GM06990 (cell line): ENCODE measurements around the gene HOXA1.

Experiments
- DNase-seq: peaks from one replicate; pipeline ENCODE4 v3.0.0-alpha.2; 2011; ENCODE audit not compliant: insufficient read length; ENCODE audit errors: extremely low read depth
- H3K27me3 ChIP-seq: replicated peaks from 2 replicates; pipeline ENCODE4 v1.6.0; 2011; ENCODE audit warnings: low read length; ENCODE audit not compliant: control insufficient read depth, insufficient read depth
- H3K36me3 ChIP-seq: 2 replicates; pipeline ENCODE4 v1.5.1; 2011; ENCODE audit warnings: low read length; ENCODE audit not compliant: control insufficient read depth, insufficient read depth
- H3K4me3 ChIP-seq: replicated peaks from 2 replicates; pipeline ENCODE4 v1.5.1; 2011; ENCODE audit warnings: low read depth, mild to moderate bottlenecking, control low read depth, low read length
- CTCF ChIP-seq: IDR thresholded peaks from 2 replicates; pipeline ENCODE4 v1.5.1; 2011; ENCODE audit warnings: low read length, control low read depth, mild to moderate bottlenecking, inconsistent platforms; ENCODE audit not compliant: insufficient read depth, poor library complexity, severe bottlenecking

HOXA1 gene

DNA sequence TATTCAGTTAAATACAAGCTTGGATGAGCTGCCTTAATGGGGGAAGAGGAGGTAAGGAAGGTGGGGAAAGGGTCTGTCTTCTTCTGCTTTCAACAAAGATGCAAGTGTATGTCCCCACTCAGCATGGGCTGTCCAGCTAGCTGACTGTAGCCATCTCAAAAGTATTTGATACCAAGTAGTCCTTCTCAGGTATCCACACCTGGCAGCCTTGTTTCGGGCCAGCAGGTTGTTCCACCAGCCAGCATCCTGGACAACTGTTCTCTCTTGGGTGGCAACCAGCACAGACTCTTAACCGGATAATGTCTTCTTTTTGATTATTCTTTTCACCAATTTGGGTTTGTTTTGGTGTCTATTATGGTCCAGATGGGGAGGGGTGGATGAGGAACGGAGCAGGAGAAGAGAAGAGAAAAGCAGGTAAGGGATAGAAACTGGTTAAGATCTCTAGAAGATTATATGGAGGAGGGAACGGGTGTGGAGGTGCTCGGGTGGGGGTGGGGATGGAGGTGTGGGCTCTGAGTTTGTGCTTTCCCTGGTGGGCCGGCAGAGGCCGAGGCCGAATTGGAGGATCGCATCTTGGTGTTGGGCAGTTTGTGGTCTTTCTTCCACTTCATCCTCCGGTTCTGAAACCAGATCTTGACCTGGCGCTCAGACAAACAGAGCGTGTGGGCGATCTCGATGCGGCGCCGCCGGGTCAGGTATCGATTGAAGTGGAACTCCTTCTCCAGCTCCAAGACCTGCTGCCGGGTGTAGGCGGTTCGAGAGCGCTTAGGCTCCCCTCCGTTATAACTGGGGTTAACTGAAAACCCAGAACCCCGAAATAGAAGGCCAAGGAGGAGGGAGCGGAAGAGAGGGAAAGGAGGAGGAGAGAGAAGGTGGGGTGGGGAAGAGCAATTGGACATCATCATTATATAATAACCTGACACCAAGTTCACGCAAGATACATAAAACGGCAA, 33.3 kb upstream of the HOXA1 start:
- Histone ChIP-seq H3K4me3 (no peak overlapping the region), H3K27me3 (no peaks in the 10 kb centered on the region), H3K36me3 (no peaks in the 10 kb centered on the region)
- TF ChIP-seq CTCF, result no peak
- DNase-seq, result no peak

DNA sequence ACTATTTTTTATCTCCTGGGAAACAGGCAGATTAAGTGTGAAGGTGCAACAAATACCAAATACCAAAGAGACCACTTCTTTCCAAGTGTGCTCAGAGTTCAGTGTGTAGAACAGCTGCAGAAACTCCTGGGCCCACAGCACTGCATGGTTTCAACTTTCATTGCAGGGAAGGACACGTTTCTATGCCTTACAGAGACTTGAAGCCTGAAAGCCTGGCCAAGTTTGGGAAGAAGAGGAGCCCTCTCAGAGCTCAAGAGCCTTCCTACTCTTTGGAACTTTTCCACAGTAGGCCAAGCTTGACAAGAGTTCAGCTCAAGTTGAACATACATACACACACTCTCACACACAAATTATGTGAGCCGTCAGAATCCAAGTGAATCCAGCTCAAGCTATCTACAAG, 32.2 kb upstream of the HOXA1 start:
- no peaks in the 10 kb centered on the region for H3K36me3 ChIP-seq
- H3K4me3 ChIP-seq, result no peak overlapping the region
- H3K27me3 ChIP-seq, result no peaks in the 10 kb centered on the region
- no peak for TF ChIP-seq CTCF
- no peak for DNase-seq

DNA sequence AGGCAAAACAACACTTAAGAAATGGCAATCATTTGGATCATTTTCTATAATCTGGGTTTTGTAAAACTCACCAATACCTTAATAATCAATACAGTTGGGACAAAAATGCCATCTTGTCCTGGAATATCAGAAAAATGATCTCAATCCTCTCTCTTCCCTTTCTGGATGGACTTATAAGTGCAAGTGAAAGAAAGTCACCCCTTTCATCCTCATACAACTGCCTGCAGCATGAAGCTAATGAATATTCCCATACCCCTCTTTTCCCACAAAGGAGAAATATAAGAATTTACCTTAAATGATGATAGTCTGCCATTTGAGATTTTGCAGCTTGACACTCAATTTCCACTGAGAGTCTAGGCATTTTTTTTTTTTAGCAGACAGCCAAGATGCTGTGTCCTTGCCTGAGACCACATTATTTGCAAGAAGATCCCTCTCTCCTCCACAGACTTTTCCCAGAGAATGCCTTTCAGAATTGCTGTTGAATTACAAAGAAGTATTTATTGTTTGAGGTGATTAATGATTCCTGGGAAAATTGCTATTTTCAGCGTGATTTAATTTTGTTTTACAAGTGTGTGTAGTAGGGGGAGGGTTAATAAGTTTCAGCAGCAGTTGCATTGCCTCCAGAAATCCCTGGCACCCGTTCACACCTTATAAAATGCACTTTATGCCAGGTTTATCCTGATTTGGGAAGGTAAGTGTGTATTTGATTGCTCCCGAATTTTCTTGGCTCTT, 31.0 kb upstream of the HOXA1 start:
- TF ChIP-seq CTCF, result no peak
- Histone ChIP-seq H3K27me3 (no peaks in the 10 kb centered on the region), H3K4me3 (no peak overlapping the region), H3K36me3 (no peaks in the 10 kb centered on the region)
- no peak for DNase-seq

- Histone ChIP-seq H3K27me3 (no peaks in the 10 kb centered on the region), H3K36me3 (no peaks in the 10 kb centered on the region), H3K4me3 (no peak overlapping the region)
- TF ChIP-seq CTCF, result no peak
- DNase-seq, result no peak
Observed at GRCh38 chr7:27125986-27126394, 30.2 kb upstream of the HOXA1 start.

- H3K36me3 ChIP-seq, result no peaks in the 10 kb centered on the region
- H3K4me3 ChIP-seq, result no peak overlapping the region
- TF ChIP-seq CTCF, result no peak
- DNase-seq, result no peak
- no peaks in the 10 kb centered on the region for H3K27me3 ChIP-seq
Observed at GRCh38 chr7:27124902-27125689, 29.3 kb upstream of the HOXA1 start.
